ENCODE data around the gene CEP63.

CEP63 gene

DNA sequence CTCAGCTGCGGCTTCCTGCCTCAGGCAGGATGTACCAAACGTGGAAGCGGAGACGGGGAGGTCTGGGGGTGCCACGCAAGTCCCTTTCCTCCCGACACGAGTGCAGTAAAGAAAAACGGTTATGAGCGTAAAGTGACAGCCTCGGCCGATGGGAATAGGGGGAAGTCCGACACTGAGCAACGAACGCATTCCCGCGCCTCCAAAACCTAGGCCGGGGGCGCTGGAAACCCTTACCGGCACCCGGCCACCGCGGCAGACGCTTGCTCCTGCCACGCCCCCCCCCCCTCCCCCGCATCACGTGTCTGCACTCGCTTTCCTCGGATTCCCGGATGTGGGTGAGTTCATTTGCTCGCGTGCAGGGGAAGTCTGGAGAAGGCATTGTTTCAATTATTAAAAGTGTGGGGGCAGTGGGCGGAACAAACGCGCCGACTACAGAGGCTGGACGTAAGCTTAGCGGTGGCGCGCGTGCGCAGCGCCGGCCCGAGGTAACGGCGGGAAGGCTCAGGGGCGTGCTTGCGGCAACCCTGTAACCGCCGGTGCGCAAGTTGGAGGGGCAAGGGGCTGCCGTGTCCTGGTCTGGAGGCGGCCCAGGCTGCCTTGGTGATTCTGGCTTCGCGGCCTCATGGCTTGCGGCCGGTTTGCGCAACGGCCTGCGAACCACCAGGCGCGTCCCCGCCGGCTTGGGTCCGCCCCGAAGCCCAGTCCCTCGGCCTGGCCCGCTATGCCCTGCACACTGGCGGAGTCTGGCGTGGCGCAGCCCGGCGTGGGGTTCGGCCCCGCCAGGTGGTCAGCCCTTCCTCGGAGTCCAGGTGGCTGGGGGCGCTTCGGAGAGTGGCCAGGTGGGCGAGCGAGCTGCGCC, at the start of gene CEP63, which contains the start of gene ANAPC13:
Gene CEP63, plus strand, starts transcription at position 340 of the 859 bp plus-strand sequence. CDS start 9,264 bp downstream, outside the sequence.
Gene ANAPC13, minus strand, starts transcription at position 268 of the 859 bp plus-strand sequence. CDS start 3,081 bp downstream, outside the sequence.
- peak; percentile 83 to 92 for DNase-seq (ENCODE audit: low read depth in 2 of 2)

DNA sequence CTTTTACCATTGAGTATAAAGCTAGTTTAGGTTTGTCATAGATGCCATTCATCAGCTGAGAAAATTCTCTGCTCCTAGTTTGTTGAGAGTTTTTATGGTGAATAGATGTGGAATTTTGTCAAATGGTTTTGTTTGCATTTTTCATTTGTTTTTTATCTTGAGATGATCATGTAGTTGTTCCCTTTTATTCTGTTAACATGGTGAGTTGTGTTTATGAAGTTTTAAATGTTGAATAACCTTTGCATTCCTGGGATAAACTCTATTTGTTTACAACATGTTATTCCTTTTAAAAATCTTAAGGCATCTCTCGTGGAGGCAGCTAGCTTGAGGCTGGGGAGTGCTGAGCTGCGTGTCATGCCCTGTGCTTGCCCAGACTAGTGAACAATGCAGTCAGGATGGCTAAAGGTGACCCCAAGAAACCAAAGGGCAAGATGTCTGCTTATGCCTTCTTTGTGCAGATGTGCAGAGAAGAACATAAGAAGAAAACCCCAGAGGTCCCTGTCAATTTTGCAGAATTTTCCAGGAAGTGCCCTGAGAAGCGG, 48.6 kb upstream of the CEP63 start:
- no peak for DNase-seq (ENCODE audit: low read depth in 2 of 2)

DNA sequence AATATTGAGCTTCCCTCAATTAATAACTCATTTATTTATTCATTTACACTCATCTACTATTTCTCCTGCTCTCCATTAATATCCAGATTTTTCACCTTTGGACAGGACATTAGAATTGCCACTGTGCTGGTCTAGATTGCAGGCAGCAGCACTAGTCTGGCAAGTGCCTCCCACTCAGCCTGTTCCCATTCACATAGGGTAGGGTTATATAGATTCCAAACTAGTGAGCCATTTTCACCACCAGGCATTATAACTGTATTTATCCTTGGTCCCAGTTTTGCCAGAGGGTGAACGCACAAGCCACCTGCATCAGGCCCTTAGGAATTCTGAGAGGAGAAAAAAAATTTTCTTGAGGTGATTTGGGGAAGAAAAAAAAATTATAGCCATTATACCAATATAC, 44.5 kb upstream of the CEP63 start:
- no peak for DNase-seq (ENCODE audit: low read depth in 2 of 2)

DNA sequence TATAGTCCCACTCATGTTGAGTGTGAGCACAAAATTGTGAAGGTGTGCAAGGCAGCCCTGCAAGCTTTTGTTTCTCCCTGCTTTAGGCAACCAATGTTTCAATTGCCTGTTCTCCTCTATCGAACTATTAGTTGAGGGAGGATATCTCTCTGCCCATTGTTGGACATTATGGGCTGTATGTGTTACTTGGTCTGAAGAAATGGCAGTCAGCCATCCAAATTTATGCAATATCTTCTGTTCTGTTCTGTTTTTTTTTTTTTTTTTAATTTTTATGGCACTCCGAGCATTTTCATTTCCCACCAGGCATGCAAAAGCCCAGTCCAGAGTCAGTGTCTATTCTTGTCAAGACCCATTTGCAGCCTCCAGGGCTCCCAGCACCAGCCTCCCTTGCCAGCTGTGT, 44.0 kb upstream of the CEP63 start:
- DNase-seq (ENCODE audit: low read depth in 2 of 2), result no peak

DNA sequence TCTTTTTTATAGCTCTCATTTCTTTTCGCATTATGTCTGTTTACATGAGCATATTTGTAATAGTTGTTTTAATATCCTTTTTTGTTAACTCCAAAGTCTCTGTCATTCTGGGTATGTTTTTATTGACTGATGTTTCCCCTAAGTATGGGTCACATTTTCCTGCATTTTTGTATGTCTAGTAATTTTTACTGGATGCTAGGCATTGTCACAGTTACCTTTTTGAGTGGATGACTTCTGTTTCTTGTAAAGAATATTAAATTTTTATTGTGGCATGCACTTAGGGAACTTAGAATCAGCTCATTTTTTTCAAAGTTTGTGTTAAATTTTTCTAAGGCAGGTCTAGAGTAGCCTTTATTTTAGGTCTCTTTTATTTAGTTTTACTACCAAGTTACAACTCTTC, 40.8 kb upstream of the CEP63 start:
- DNase-seq (ENCODE audit: low read depth in 2 of 2), result no peak

DNA sequence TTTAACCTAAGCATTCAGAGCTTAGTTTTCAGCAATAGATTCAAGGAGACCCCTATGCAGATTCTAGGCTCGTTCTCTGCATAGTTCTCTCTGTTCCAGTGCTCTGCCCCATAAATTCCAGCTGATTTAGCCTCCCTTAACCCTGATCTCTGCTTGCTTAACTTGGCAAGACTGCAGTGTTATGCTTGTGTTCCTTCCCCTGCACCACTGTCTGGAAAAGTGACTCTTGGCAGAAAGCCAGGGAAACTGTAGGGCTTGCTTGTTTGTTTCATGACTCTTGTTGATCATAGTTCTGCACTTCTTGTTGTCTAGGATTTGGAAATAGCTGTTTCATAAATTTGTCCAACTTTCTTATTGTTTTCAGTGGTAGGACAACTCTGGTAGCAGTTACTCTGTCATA, 40.2 kb upstream of the CEP63 start:
- DNase-seq (ENCODE audit: low read depth in 2 of 2), result no peak

DNA sequence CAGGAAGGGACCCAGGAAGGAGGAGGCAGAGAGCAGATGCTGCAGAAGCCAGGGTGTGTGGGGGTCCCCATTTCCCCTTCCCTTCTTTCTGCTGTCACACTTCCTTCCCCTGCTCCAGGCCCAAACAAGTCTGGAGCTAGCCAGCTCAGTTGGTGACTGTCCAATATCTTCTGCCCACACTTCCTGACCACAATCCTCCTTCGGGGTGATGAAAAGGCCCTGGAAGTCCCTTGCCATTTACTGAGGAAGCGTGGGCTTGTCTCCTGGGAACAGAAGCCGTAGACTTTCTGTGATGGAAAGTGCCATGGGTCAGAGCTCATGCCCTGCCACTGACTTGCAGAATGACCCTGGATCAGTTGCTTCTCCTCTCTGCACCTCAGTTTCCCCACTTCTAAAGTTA, 39.1 kb upstream of the CEP63 start:
- no peak for DNase-seq (ENCODE audit: low read depth in 2 of 2)

DNA sequence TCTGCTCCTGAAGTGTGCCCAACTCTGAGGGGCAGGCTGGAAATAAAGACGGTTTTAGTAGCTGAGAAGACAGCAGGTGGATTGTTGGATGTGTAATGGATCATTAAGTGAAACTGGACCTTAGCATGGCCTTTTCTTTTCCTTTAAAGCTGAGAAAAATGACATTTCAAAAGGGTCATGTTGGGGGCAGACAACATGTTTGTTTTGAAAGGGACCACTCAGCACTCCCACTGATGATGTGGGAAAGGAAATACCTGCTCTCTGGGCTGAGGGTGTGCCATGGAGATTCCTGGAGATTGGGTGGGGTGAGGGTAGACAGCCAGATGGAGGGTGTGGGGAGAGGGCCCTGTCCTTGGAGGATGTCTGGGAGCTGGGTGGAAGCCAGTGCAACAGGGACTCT, 38.5 kb upstream of the CEP63 start:
- DNase-seq (ENCODE audit: low read depth in 2 of 2), result no peak

DNA sequence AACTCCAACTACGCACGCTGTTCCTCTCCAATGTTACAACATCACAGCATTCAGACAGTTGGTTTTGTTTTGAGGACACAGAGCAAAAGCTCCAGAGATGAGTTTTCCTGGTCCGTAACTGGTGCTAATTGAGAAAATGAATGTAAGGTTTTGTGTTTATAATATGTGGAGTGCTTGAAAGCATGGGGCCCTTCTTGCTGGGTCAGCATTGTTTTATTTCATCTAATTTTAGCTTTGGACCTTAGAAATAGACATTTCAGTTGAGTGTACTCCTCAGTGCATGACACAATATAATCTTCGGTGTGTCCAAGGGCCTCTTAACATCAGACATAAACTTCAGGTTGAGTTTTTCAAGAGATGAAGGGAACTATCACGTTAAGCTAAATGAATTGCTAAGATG, 37.2 kb upstream of the CEP63 start:
- no peak for DNase-seq (ENCODE audit: low read depth in 2 of 2)

DNA sequence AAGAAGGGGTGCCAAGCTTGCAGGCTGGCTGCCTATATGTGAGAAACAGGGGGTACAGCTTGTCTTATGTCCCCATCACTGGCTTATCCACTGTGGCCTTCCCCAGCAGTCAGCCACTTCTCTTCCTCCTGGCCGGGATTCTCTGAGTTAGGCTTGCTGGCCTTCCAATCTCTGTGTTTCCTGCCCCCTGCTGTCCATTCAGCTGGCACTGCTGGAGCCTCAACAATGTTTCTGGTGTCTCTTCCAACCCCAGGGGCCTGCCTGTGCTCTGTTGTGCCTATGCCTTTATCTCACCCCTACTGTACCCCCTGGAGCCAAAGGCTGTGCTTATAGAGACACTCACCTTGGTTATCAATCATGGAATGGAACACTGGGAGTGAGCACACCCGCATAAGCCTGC, 36.6 kb upstream of the CEP63 start:
- no peak for DNase-seq (ENCODE audit: low read depth in 2 of 2)

DNA sequence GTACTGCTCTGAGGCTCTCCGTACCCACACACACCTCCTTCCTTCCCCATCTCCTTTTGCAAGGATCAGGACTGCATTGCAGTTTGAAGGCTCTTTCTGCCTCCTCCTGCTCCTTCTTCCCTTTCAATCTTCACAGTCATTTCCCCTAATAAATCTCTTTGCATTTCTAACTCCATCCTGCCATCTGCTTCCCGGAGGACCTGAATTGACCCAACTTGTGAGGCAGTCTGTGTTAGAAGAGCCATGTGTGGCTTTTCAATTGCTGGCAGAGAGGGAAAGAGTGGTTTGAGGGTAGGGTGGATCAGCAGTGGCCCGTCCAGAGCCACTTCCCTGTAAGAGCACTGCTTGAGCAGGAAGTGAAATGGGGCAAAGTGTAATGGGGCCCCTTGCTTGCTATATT, 35.9 kb upstream of the CEP63 start:
- no peak for DNase-seq (ENCODE audit: low read depth in 2 of 2)

DNA sequence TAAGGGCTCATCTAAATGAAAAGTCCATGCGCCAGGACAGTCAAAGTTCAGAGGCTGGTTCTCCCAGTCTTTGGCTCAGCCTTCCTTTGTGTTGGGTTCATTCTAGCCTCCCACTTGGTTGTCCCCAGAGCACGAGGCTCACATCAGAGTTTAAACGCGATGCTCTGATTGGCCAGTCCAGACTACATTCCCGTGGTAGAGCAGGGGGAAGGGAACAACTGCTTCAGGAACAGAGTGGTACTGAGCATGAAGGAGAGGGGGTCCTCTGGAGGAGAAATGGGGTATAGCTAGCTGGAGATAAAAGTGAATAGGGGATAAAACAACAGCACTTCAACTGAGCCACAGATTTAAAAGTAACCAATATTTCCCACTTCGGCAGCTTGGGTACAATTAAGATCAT, 32.2 kb upstream of the CEP63 start:
- DNase-seq (ENCODE audit: low read depth in 2 of 2), result no peak

DNA sequence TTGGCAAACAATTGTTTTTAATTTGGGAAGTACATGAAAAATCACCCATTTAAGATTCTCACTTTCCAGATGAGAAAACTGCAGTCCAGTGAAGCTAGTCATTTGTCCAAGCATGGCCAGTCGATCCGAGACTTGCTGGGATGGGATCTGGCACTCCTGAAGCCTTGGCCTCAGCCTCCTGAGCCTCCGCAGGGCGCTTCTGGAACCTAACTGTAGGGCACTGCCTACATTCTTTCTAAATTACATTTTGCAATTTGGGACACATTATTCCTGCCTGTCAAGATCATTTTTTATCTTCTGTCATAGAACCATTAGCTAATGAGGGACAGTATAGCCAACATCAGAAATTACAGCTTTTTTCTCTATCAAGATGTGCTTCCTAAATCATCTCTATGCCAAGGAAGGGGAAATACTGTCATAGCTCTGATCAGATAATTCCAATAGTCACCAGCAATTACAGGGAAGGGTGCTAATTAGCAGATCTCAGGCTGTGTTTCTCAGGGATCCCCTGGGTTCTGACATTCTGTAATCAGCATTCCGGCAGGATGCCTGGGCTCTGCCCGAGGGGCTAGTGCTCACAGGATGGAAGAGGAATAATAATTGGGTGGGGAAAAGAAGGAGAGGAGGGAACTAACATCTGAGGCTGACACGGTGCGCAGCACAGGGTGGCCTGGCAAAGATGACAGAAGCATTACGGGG, 28.3 kb upstream of the CEP63 start:
- no peak for DNase-seq (ENCODE audit: low read depth in 2 of 2)

DNA sequence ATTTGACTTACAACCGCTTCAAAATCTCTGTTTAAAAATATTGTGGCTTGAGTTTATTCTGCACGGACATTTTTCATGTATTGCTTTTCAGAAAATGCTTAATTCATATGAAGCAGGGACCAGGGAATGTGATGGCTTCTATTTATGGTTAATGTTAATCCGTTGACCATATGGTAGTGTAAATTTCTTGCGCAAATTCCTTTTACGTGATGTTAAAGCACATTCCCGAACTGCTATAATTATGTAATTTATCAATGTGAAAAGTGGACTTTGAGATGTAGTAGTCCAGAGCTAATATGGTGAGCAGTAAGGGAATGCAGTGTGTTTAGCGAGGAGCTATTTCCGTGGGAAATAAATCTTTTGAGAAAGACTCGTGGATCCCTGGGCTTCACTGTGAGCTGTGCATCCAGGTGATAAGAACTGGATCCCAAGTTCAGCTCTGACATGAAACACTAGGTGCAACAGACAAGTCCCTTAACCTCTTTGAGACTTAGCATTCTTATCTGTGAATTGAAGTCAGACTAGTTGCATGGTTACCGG, 27.4 kb upstream of the CEP63 start:
- no peak for DNase-seq (ENCODE audit: low read depth in 2 of 2)

DNA sequence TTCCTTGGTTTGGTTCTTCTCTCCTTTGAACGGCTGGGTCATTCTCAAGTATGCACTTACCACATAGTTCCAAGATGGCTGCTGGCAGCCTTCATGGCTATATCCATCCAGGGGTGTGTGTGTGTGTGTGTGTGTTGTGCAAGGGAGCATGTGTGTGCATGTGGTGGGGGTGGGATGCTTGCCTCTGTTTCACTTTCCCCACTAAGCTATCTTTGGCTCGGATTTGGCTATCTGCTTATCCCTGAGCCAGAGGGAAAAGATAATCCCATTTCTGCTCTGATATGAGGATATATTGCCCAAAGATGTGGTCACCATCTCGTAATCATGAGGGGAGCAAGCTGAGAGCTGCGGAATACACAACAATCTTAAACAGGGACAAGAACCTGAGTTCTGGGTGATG, 26.3 kb upstream of the CEP63 start:
- DNase-seq (ENCODE audit: low read depth in 2 of 2), result no peak

DNA sequence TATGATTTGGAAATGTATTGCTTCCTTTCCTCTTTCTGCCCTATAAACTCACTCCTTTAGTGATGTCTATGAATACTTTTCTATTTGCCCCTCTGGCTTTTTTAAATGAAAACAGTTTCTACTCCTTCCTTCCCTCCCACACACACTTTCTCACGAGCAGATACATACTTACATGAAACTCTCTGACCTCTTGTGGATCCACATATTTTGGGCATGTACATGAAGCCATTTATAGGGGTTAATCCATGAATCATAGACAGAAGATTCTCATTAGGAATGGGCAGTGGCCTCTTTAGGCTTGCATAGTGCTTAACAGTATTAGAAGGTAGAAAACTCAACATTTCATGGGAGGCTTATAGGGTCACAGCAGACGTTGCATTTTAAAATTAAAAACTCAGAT, 24.9 kb upstream of the CEP63 start:
- DNase-seq (ENCODE audit: low read depth in 2 of 2), result no peak

DNA sequence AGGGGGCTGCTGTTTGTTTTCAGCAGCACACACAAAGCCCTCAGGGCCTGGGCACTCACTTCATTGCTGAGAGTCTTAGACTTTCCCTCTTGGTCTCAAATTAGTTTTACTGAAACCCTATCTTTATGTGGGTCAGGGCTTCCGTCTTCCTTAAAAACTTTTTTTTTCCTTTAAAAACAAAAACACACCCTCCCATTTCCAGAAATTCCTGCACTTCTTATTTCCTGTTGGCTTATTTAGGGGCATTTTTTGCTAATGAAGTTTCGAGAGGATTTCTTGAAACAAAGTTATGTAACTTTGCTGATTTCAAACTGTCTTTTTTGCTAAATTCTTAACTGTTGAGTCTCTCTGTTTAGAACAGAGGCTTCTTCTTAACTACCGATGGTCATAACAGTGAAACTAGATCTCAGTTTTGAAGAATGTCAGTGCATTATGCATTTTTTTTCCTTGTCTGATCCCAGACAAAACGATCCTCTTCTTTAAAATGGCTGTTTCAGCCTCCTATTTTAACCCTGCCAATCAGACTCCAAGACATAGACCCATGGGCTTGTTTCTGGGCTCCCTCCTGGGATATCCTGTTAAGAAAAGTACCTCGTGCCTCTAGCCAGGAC, 23.4 kb upstream of the CEP63 start:
- no peak for DNase-seq (ENCODE audit: low read depth in 2 of 2)

DNA sequence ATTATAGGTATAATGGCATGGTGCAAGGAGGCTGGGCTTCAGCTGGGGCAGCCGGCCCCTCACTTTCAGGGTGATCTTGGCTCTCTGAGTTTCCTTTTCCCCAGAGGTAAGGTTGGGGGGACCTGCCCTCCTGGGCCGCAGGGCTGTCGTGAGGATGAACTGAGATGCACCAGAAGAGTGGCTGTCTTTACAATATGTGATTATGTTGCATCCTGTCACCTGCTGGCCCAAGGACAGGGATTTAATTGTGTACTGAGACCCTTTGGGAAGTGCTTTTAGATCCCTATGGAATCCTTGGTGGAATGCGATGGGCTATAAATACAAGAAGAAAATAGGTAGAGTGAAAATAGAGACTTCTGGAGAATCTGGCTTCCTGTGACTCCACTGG, 22.2 kb upstream of the CEP63 start:
- DNase-seq (ENCODE audit: low read depth in 2 of 2), result no peak

DNA sequence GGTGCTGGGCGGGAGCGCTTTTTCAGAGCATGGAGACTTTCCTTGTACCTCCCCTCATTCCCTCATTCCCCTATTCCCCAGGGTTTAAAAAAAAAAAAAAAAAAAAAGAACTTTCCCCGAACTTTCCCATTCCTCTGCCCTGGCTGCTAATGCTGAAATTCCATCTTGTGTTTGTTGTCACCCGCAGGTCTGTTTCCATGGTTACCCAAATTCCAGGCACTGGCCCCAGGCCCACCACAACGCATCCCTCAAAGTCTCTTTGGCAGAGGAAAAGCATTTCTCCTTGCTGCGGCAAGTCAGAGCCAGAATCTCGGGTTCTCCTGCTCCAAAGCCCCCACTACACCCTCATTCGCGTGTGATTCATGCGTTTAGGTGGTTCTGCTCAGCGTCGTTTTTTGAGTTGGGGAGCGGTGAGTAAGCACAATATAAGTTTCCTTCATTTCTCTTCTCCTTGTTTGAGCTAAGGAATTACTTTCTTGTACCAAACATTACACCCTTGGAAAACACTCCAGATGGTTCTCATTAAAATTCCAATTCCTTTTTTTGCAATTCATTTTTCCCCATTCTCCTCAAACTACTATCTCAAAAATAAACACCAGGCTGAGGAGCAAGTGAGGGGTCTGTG, 21.7 kb upstream of the CEP63 start:
- DNase-seq (ENCODE audit: low read depth in 2 of 2), result no peak

DNA sequence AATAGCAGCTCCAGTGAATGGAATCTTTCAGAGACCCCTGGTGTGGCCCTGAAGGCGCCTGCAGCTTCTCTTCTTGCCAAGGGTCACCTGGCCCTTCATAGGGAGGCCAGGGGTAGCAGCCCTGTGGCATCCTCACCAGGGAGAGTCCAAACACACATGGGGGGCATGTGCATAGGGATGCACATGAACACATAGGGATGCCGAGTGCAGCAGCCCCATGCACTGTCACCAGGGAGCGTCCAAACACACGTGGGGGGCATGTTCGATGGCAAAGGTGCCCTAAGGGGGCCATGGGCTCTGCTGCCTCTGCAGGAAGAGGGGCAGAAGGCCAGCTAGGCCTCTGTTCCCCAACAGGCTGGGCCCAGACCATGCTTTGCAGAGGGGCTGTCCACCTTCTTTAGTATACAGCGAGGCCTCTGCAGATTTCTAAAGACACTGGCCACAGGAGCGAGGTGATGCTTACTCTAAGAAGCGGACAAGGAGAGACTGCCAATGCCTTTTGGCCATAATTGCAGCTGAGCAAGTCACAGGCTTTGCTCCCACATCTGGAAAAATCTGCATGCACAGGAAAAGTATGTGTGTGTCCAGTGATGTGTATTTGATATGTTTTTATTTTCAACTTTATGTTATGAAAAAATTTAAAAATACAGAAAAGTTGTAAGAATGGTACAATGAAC, 21.0 kb upstream of the CEP63 start:
- DNase-seq (ENCODE audit: low read depth in 2 of 2), result no peak

DNA sequence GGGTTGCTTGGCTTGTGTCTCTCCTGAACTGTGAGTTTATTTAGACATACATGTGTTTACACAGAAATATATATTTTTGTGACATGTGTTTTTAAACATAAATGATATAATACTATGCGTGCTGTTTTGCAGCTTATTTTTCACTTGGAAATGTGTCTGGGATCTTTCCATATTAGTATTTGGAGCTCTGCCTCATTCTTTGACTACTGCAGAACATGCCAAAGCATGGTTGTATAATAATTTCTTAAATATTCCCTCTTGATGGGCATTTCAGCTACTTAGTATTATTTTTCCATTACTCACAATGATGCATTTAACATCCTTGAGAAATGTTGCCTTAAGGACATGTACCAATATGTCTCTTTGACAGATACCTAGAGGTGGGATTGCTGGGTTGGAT, 19.5 kb upstream of the CEP63 start:
- no peak for DNase-seq (ENCODE audit: low read depth in 2 of 2)
